Measurements from ENCODE around the gene NXF1.
A peak's percentile ranks its signal among the peaks of the same experiment; 100 is the strongest.
"Not testable (repeated sequence)": the region's sequence is repeated elsewhere in the genome, so short reads cannot be mapped to it uniquely, and the experiment has no call there.

The NXF1 gene

GRCh38 chr11:62831520-62832335 is 26.5 kb upstream of the NXF1 start, which contains the start of gene STX5:
STX5 (minus strand) TSS chr11:62832051; CDS start chr11:62831243, 808 bp downstream.
- DNase-seq = peak; percentile 96

- peak; percentile 33 for DNase-seq
These were observed 25.8 kb upstream of the NXF1 start for GRCh38 chr11:62830904-62831519.

- not testable (repeated sequence) for DNase-seq
These were observed 22.9 kb upstream of the NXF1 start for GRCh38 chr11:62828130-62828529.

- DNase-seq = no peak
These were observed 18.4 kb upstream of the NXF1 start for GRCh38 chr11:62823677-62824076.

GRCh38 chr11:62817129-62817528 is 11.9 kb upstream of the NXF1 start:
- DNase-seq = no peak

- DNase-seq = peak; percentile 67
These were observed 11.3 kb upstream of the NXF1 start for GRCh38 chr11:62816557-62816956.

GRCh38 chr11:62811659-62812058 is 6.4 kb upstream of the NXF1 start:
- no peak for DNase-seq

- DNase-seq = no peak
These were observed 5.5 kb upstream of the NXF1 start for GRCh38 chr11:62810748-62811147.

GRCh38 chr11:62806611-62807121 is 1.4 kb upstream of the NXF1 start:
- peak; percentile 95 for DNase-seq

GRCh38 chr11:62805961-62806441 is 761 bp upstream of the NXF1 start:
- DNase-seq = peak; percentile 29

- peak; percentile 34 for DNase-seq
These were observed 747 bp downstream of the NXF1 start for GRCh38 chr11:62804310-62805075.

GRCh38 chr11:62801071-62801470 is 4.2 kb downstream of the NXF1 start:
- DNase-seq = no peak

- no peak for DNase-seq
These were observed 5.8 kb downstream of the NXF1 start for GRCh38 chr11:62799486-62799885.

GRCh38 chr11:62796281-62796680 is 9.0 kb downstream of the NXF1 start:
- no peak for DNase-seq

GRCh38 chr11:62794201-62794775 is 11.0 kb downstream of the NXF1 start:
- no peak for DNase-seq

- no peak for DNase-seq
These were observed 13.1 kb downstream of the NXF1 start for GRCh38 chr11:62792202-62792575.

GRCh38 chr11:62791501-62792201 is 13.6 kb downstream of the NXF1 start, which contains the start of gene TMEM223:
TMEM223 (minus strand) TSS chr11:62792006; CDS start chr11:62791994, 12 bp downstream.
- peak; percentile 72 for DNase-seq

- no peak for DNase-seq
These were observed 15.7 kb downstream of the NXF1 start for GRCh38 chr11:62789576-62789975.

GRCh38 chr11:62788991-62789390 is 16.2 kb downstream of the NXF1 start:
- DNase-seq = peak; percentile 0

GRCh38 chr11:62787005-62787759 is 18.1 kb downstream of the NXF1 start, which contains the start of gene TMEM179B:
TMEM179B (plus strand) TSS chr11:62787402; CDS start chr11:62787432, 30 bp downstream.
- peak; percentile 97 for DNase-seq

Data from MV-4-11 (cell line).